Cardiac muscle cell (in vitro differentiated cells and primary cell): Measurements from ENCODE around the gene CFAP300. TPM values are rescaled to one million over a fixed set of nuclear protein-coding genes. Genes with fewer than 3 reads are reported as not detected.

Source experiments
- DNase-seq, 2 donors: peaks; one replicate each; pipeline versions ENCODE4 v3.0.0 to v3.0.0-alpha.2; 2010 to 2017; ENCODE audit warnings: low read depth in 1 of 2, low spot score in 1 of 2
- H3K27ac ChIP-seq: fragments of 200-600 bp; sonication (generic); 2 replicates; pipeline ENCODE4 v1.5.1; 2016
- H3K27me3 ChIP-seq: fragments of 200-600 bp; sonication (generic); 2 replicates; pipeline ENCODE4 v1.6.0; 2016; ENCODE audit warnings: control low read depth
- H3K36me3 ChIP-seq: fragments of 200-600 bp; sonication (generic); 2 replicates; pipeline ENCODE4 v1.5.1; 2016; ENCODE audit warnings: control low read depth
- H3K4me1 ChIP-seq: fragments of 200-600 bp; sonication (generic); 2 replicates; pipeline ENCODE4 v1.8.1; 2017; ENCODE audit warnings: low read depth, mild to moderate bottlenecking, mixed run types
- H3K4me3 ChIP-seq: fragments of 200-600 bp; sonication (generic); 2 replicates; pipeline ENCODE4 v1.5.1; 2016; ENCODE audit warnings: mild to moderate bottlenecking
- H3K9me3 ChIP-seq: fragments of 200-600 bp; sonication (generic); 2 replicates; pipeline ENCODE4 v1.5.1; 2017; ENCODE audit warnings: low read depth, mild to moderate bottlenecking, control low read depth
- CTCF ChIP-seq: IDR thresholded peaks from 2 replicates; pipeline ENCODE4 v1.5.1; 2012; ENCODE audit warnings: low read depth, mild to moderate bottlenecking, low read length
- polyA plus RNA-seq: library from polyadenylated mRNA; unstranded; fragments of >200 nt; fragmentation: Nextera tagmentation; extraction: Ambion mirVana; gene quantifications from 2 replicates; pipeline ENCODE4 v1.2.1, GENCODE V29; 2016
- total RNA-seq: library from RNA; depleted of rRNA; stranded (reverse); fragments of >200 nt; gene quantifications from 2 replicates; pipeline ENCODE4 v1.2.3, GENCODE V29; 2016

Gene CFAP300
- total and polyA plus RNA-seq, 2 experiments from 2014 or later, result 2.9 to 3.1 TPM

GRCh38 chr11:102073253-102073652, 26.0 kb downstream of the CFAP300 start:
- H3K27ac ChIP-seq, result no peak overlapping the region
- no peaks in the 10 kb centered on the region for H3K9me3 ChIP-seq
- no peaks in the 10 kb centered on the region for H3K4me1 ChIP-seq
- no peaks in the 10 kb centered on the region for H3K27me3 ChIP-seq
- no peaks in the 10 kb centered on the region for H3K36me3 ChIP-seq
- TF ChIP-seq CTCF, result no peak
- H3K4me3 ChIP-seq, result no peak overlapping the region
- DNase-seq, result no peak

DNA sequence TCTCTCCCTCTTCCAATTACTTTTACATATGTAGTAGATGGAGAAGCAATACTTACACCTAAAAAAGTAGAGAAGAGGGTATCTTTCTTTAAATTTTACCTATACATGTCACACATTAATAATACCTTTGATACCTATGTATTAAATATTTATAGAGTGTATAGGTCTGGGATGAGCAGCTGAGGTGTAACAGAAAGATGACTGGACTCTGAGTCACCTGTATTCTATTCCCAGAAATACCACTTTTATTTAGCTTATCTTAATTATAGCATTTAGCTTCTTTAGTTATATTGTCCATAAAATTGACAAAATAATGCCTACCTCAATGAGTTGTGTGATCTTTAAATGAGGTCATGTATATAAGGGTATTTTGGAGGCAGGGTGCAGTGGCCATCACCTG, 32.4 kb downstream of the CFAP300 start:
- Histone ChIP-seq H3K36me3 (no peaks in the 10 kb centered on the region), H3K4me1 (no peaks in the 10 kb centered on the region), H3K27me3 (no peaks in the 10 kb centered on the region), H3K27ac (no peak overlapping the region), H3K9me3 (no peaks in the 10 kb centered on the region), H3K4me3 (no peak overlapping the region)
- no peak for TF ChIP-seq CTCF
- DNase-seq, result no peak

DNA sequence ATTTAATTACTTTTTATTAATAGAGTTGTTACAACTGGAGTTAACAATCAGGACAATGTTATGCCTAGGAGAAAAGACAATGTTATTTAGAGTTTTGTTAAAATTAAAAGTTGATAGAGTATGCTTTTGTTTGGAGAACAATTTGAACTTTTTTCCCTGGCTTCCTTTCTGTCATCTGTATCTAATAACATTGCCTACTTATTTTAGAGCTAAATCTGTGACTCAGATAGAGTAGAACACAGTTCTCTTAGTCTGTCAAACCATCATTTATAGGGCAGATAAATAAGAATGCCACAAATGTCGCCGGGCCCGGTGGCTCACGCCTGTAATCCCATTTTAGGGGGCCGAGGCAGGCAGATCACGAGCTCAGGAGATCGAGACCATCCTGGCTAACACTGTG, 34.1 kb downstream of the CFAP300 start:
- no peak for DNase-seq
- Histone ChIP-seq H3K9me3 (no peaks in the 10 kb centered on the region), H3K4me1 (no peaks in the 10 kb centered on the region), H3K4me3 (no peak overlapping the region), H3K36me3 (no peaks in the 10 kb centered on the region), H3K27ac (no peak overlapping the region), H3K27me3 (no peaks in the 10 kb centered on the region)
- TF ChIP-seq CTCF, result no peak

DNA sequence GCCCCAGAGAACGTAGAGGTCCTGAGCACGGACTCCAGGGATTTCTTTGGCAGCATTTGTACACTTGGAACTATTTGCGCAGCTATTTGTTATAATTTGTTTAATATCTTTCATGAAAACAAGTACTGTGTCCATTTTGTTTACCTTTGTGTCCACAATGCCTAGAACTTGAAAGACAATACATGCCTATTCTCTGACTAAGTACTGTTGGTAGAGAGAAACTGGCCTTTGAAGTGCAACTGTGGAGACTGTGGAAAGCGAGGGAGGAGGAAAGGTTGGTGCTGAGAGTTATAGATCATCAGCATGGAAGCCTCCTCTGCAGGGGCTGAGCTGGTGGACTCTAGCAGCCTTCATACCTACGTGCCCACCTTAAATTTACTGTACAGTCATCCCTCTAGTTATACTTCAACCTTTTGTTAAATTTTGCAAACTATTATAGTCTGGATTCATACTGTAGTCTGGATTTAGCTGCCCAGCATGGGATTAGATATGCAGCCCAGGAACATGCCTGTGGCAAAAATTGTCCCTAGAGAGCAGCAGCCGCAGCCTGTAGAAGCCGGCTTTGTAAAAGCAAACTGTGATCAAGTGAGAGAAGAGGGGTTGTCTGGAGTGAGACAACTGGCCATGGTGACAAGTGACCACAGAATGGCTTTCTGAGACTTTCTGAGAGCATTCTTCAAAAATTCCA, 38.8 kb downstream of the CFAP300 start:
- H3K27me3 ChIP-seq, result no peaks in the 10 kb centered on the region
- TF ChIP-seq CTCF, result no peak
- DNase-seq, result no peak
- H3K36me3 ChIP-seq, result no peaks in the 10 kb centered on the region
- H3K9me3 ChIP-seq, result no peaks in the 10 kb centered on the region
- H3K4me3 ChIP-seq, result no peak overlapping the region
- H3K27ac ChIP-seq, result no peak overlapping the region
- H3K4me1 ChIP-seq, result no peaks in the 10 kb centered on the region

GRCh38 chr11:102097186-102097585, 49.9 kb downstream of the CFAP300 start:
- Histone ChIP-seq H3K27me3 (no peaks in the 10 kb centered on the region), H3K27ac (no peak overlapping the region), H3K4me3 (no peak overlapping the region), H3K4me1 (no peaks in the 10 kb centered on the region), H3K36me3 (no peaks in the 10 kb centered on the region), H3K9me3 (no peaks in the 10 kb centered on the region)
- no peak for TF ChIP-seq CTCF
- no peak for DNase-seq
